ENCODE results near the gene FOXA2. TPM values are rescaled to one million over a fixed set of nuclear protein-coding genes. Genes with fewer than 3 reads are reported as not detected.

The FOXA2 gene
- total and polyA plus RNA-seq, 9 of the 15 experiments (the other 6 are each of a cell fraction or from before 2014, with no cell fraction given): 0.10 to 1.0 (median 0.25) TPM

GRCh38 chr20:22629447-22629846, 45.1 kb upstream of the FOXA2 start:
- no peaks in the 10 kb centered on the region for H3K27me3 ChIP-seq (ENCODE audit: control insufficient read depth in 2 of 2, insufficient read depth in 2 of 2, low read length in 2 of 2)
- no peak overlapping the region for H2AFZ ChIP-seq (ENCODE audit: low read depth, low read length)
- no peak overlapping the region for H3K4me3 ChIP-seq
- no peaks in the 10 kb centered on the region for H4K20me1 ChIP-seq (replicated peaks; ENCODE audit: control insufficient read depth, insufficient read depth, low read length)
- H3K9ac ChIP-seq (ENCODE audit: insufficient read depth in 1 of 2, low read depth in 2 of 2, low read length in 2 of 2): no peak overlapping the region
- H3K79me2 ChIP-seq (ENCODE audit: control insufficient read depth, insufficient read depth, low read length): no peaks in the 10 kb centered on the region
- H3K36me3 ChIP-seq (ENCODE audit: control insufficient read depth, insufficient read depth, low read length): no peaks in the 10 kb centered on the region
- no peak overlapping the region for H3K4me2 ChIP-seq (ENCODE audit: insufficient read depth, low read length)
- in situ Hi-C loops (cut with MboI): no loop called here
- intact Hi-C loops (cut with micrococcal nuclease): no loop called here
- no peaks in the 10 kb centered on the region for H3K9me3 ChIP-seq (replicated peaks; ENCODE audit: control insufficient read depth, insufficient read depth, low read depth, low read length)
- no peak for TF ChIP-seq CBX8 (IDR thresholded peaks at IDR 0.05; ENCODE audit: borderline replicate concordance, extremely low read depth, low read depth, low read length, poor library complexity, severe bottlenecking)
- no peak for TF ChIP-seq FOXJ3 (CRISPR knock-in tag; IDR thresholded peaks at IDR 0.05)
- no peak for TF ChIP-seq PYGO2 (tag; IDR thresholded peaks at IDR 0.05)
- DNase-seq (ENCODE audit: extremely low read depth in 1 of 4, low spot score in 3 of 4): no peak
- H3K27ac ChIP-seq (ENCODE audit: extremely low read depth, low read depth, low read length): no peak overlapping the region
- BruUV-seq (replicated peaks): no TSS peak
- FAIRE-seq: no peak
- WGBS (ENCODE audit: insufficient coverage, low coverage, missing lambda C conversion rate): 0% methylated on average over 3 of the region's 3 CpGs
- H3K9me1 ChIP-seq (ENCODE audit: control insufficient read depth, insufficient read depth, low read length): no peaks in the 10 kb centered on the region
- ChIA-PET CTCF (ENCODE audit: low intra/inter-chr PET ratio) (no interaction called here), POLR2A (no interaction called here)
- no peak for ATAC-seq
- no peaks in the 10 kb centered on the region for H3K4me1 ChIP-seq (replicated peaks in 1 of 2; ENCODE audit: control insufficient read depth in 2 of 2, insufficient read depth in 2 of 2, low read length in 2 of 2)

GRCh38 chr20:22626496-22626895, 42.1 kb upstream of the FOXA2 start:
- WGBS (ENCODE audit: insufficient coverage, low coverage, missing lambda C conversion rate): 0% methylated on average over 1 of the region's 1 CpG
- BruUV-seq (replicated peaks): no TSS peak
- H3K4me1 ChIP-seq (replicated peaks in 1 of 2; ENCODE audit: control insufficient read depth in 2 of 2, insufficient read depth in 2 of 2, low read length in 2 of 2): no peaks in the 10 kb centered on the region
- H3K4me2 ChIP-seq (ENCODE audit: insufficient read depth, low read length): no peak overlapping the region
- no peaks in the 10 kb centered on the region for H3K79me2 ChIP-seq (ENCODE audit: control insufficient read depth, insufficient read depth, low read length)
- DNase-seq (ENCODE audit: extremely low read depth in 1 of 4, low spot score in 3 of 4): no peak
- ChIA-PET CTCF (ENCODE audit: low intra/inter-chr PET ratio) (no interaction called here), POLR2A (interaction anchor here (0.7 kb wide), 1 partner anchor 288 kb away, joined by 4 read pairs; no protein-coding TSS in a partner anchor)
- no peaks in the 10 kb centered on the region for H4K20me1 ChIP-seq (replicated peaks; ENCODE audit: control insufficient read depth, insufficient read depth, low read length)
- H3K9me3 ChIP-seq (replicated peaks; ENCODE audit: control insufficient read depth, insufficient read depth, low read depth, low read length): no peaks in the 10 kb centered on the region
- in situ Hi-C loops (cut with MboI): no loop called here
- no peaks in the 10 kb centered on the region for H3K36me3 ChIP-seq (ENCODE audit: control insufficient read depth, insufficient read depth, low read length)
- H2AFZ ChIP-seq (ENCODE audit: low read depth, low read length): no peak overlapping the region
- peaks cover 0 to 10% of the 10 kb centered on the region in 2 experiments; a peak in 2 of 5 replicates for H3K27me3 ChIP-seq (ENCODE audit: control insufficient read depth in 2 of 2, insufficient read depth in 2 of 2, low read length in 2 of 2)
- H3K4me3 ChIP-seq: no peak overlapping the region
- no peak overlapping the region for H3K9ac ChIP-seq (ENCODE audit: insufficient read depth in 1 of 2, low read depth in 2 of 2, low read length in 2 of 2)
- H3K9me1 ChIP-seq (ENCODE audit: control insufficient read depth, insufficient read depth, low read length): no peaks in the 10 kb centered on the region
- H3K27ac ChIP-seq (ENCODE audit: extremely low read depth, low read depth, low read length): no peak overlapping the region
- ATAC-seq: no peak
- FAIRE-seq: no peak
- intact Hi-C loops (cut with micrococcal nuclease): no loop called here
- TF ChIP-seq ZNF518B (CRISPR knock-in tag; IDR thresholded peaks at IDR 0.05) (no peak), HMBOX1 (IDR thresholded peaks at IDR 0.05) (no peak), ASH1L (IDR thresholded peaks at IDR 0.05; ENCODE audit: borderline replicate concordance, low read depth, partially characterized antibody) (no peak), RUNX1 (IDR thresholded peaks at IDR 0.05; ENCODE audit: low read depth) (no peak), ZBTB33 (CRISPR knock-in tag; IDR thresholded peaks at IDR 0.05) (no peak), ZNF77 (CRISPR knock-in tag; IDR thresholded peaks at IDR 0.05) (no peak), ZNF589 (CRISPR knock-in tag; IDR thresholded peaks at IDR 0.05; ENCODE audit: low read depth) (no peak)

Data from K562 (cell line).